Thoracic aorta (tissue), 2 donors: ENCODE results near the gene DCHS1. TPM values are rescaled to one million over a fixed set of nuclear protein-coding genes. Genes with fewer than 3 reads are reported as not detected.
A peak's percentile ranks its signal among the peaks of the same experiment; 100 is the strongest.

ENCODE experiments used
- ATAC-seq: fragments of 150-250 bp; one replicate; pipeline ENCODE4 v1.8.0; 2017; ENCODE audit warnings: low read depth; ENCODE audit not compliant: insufficient number of reproducible peaks, low FRiP score
- DNase-seq: peaks from one replicate; pipeline ENCODE4 v3.0.0-alpha.2; 2020; ENCODE audit warnings: low spot score
- H3K27ac ChIP-seq, 2 donors: fragments of 200-600 bp; sonication (generic); 1 replicate in 1 of 2; 2 replicates in 1 of 2; pipeline ENCODE4 v1.5.1; 2016; ENCODE audit warnings: mild to moderate bottlenecking in 2 of 2, moderate library complexity in 2 of 2
- H3K27me3 ChIP-seq: fragments of 200-600 bp; sonication (generic); replicated peaks from 2 replicates; pipeline ENCODE4 v1.6.0; 2016; ENCODE audit warnings: mild to moderate bottlenecking; ENCODE audit not compliant: insufficient read depth
- H3K36me3 ChIP-seq: fragments of 200-600 bp; sonication (generic); one replicate; pipeline ENCODE4 v1.5.1; 2016
- H3K4me1 ChIP-seq, 2 donors: fragments of 200-600 bp; sonication (generic); 1 replicate in 1 of 2; 2 replicates in 1 of 2; pipeline versions ENCODE4 v1.5.1 to v1.6.0; 2016; ENCODE audit warnings: low read depth in 2 of 2, mild to moderate bottlenecking in 1 of 2; ENCODE audit not compliant: control insufficient read depth in 1 of 2
- H3K4me3 ChIP-seq: fragments of 200-600 bp; sonication (generic); 2 replicates; pipeline ENCODE4 v1.5.1; 2016; ENCODE audit warnings: mild to moderate bottlenecking
- H3K9me3 ChIP-seq: fragments of 200-600 bp; sonication (generic); 2 replicates; pipeline ENCODE4 v1.5.1; 2016
- CTCF ChIP-seq: fragments of 200-600 bp; sonication (generic); IDR thresholded peaks from one replicate; pipeline ENCODE4 v1.5.1; 2019; ENCODE audit warnings: antibody characterized with exemption
- total RNA-seq, 2 donors: library from RNA; depleted of rRNA; stranded (reverse); fragments of >200 nt; gene quantifications; one replicate each; pipeline versions ENCODE4 v1.1.0 to v1.2.3, GENCODE V29; 2016

DCHS1 gene
- total RNA-seq, 2 donors from 2014 or later, result 62.3 to 73.5 TPM

- no peak for DNase-seq
- Histone ChIP-seq H3K9me3 (no peaks in the 10 kb centered on the region), H3K4me1 (peaks cover 26 to 56% of the 10 kb centered on the region in 2 donors), H3K27ac (peak overlapping the region; percentile 84 to 100), H3K4me3 (peak overlapping the region; percentile 89), H3K27me3 (no peaks in the 10 kb centered on the region), H3K36me3 (peaks cover 24% of the 10 kb centered on the region)
- no peak for ATAC-seq
- TF ChIP-seq CTCF, result no peak
These were observed 53.3 kb downstream of the DCHS1 start for GRCh38 chr11:6602096-6602940.

GRCh38 chr11:6601041-6601461 lies 54.6 kb downstream of the DCHS1 start:
- no peak for ATAC-seq
- DNase-seq, result no peak
- peaks cover 21 to 59% of the 10 kb centered on the region in 2 donors for H3K4me1 ChIP-seq
- H3K27me3 ChIP-seq, result no peaks in the 10 kb centered on the region
- peaks cover 24% of the 10 kb centered on the region for H3K36me3 ChIP-seq
- no peak overlapping the region for H3K4me3 ChIP-seq
- TF ChIP-seq CTCF, result no peak
- no peaks in the 10 kb centered on the region for H3K9me3 ChIP-seq
- no peak overlapping the region for H3K27ac ChIP-seq

- H3K4me1 ChIP-seq, result peaks cover 16 to 51% of the 10 kb centered on the region in 2 donors
- DNase-seq, result no peak
- TF ChIP-seq CTCF, result no peak
These were observed 55.7 kb downstream of the DCHS1 start for GRCh38 chr11:6599881-6600390.

GRCh38 chr11:6599449-6599848 lies 56.2 kb downstream of the DCHS1 start:
- DNase-seq (no peak), ATAC-seq (no peak)
- H3K36me3 ChIP-seq, result peaks cover 27% of the 10 kb centered on the region
- TF ChIP-seq CTCF, result no peak
- H3K4me1 ChIP-seq, result peaks cover 16 to 50% of the 10 kb centered on the region in 2 donors
- H3K27me3 ChIP-seq, result no peaks in the 10 kb centered on the region
- no peak overlapping the region for H3K27ac ChIP-seq
- no peak overlapping the region for H3K4me3 ChIP-seq
- no peaks in the 10 kb centered on the region for H3K9me3 ChIP-seq

More at GRCh38 chr11:6599881-6600390, 55.7 kb downstream of the DCHS1 start:
- H3K4me3 ChIP-seq, result no peak overlapping the region
- peaks cover 24% of the 10 kb centered on the region for H3K36me3 ChIP-seq
- H3K9me3 ChIP-seq, result no peaks in the 10 kb centered on the region
- no peaks in the 10 kb centered on the region for H3K27me3 ChIP-seq
- H3K27ac ChIP-seq, result no peak overlapping the region
- no peak for ATAC-seq

GRCh38 chr11:6598555-6598954 lies 57.1 kb downstream of the DCHS1 start:
- ATAC-seq (no peak), DNase-seq (no peak)
- no peak overlapping the region for H3K4me3 ChIP-seq
- TF ChIP-seq CTCF, result no peak
- H3K9me3 ChIP-seq, result no peaks in the 10 kb centered on the region
- peaks cover 32% of the 10 kb centered on the region for H3K36me3 ChIP-seq
- H3K4me1 ChIP-seq, result peaks cover 16 to 50% of the 10 kb centered on the region in 2 donors
- no peaks in the 10 kb centered on the region for H3K27me3 ChIP-seq
- no peak overlapping the region for H3K27ac ChIP-seq
